ENCODE measurements around the gene TLX1.

Gene TLX1

DNA sequence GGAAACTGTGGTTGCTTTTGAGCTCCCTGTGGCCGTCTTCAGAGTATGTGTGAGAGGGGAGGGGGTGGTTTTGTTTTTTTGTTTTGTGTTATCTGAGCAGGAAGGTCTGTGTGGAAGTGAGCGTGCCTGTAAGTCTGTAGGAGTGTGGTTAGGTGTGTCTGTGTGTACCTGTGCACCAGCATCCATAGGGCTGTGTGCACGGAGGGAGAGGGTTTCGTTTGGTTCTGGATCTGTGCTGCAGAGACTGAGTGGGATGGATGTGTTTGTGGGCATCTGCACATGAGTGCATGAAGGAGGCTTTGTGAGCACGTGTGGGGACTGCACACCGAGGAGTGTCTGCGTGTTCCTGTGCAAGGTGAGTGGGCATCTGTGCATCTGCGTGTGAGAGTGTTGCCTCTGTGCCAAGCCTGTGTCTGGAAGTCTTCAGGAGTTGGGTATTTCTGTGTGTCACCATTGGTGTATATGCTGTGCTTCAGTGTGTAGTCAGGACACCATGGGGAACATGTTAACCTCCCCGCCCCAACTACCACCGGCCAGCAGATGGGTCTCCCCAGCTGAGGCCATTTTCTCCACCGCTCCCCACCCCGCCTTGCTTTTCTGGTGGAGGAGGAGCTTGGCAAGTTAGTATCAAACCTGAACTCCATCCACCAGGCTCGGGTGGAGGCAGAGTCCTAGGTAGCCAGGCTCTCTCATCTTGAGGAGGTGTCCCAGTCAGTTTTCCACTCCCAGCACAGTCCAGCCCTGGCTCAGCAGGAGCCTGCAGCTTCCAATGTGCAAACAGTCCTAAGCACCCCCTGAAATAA lies 7.1 kb upstream of the TLX1 start:
- no peak for TF ChIP-seq MAX (IDR thresholded peaks at IDR 0.05; ENCODE audit: low read depth, low read length)
- no peak for TF ChIP-seq POLR2A (IDR thresholded peaks at IDR 0.05; ENCODE audit: extremely low read depth, insufficient read length)
- no peak for TF ChIP-seq MYC (IDR thresholded peaks at IDR 0.05; ENCODE audit: low read depth, low read length)
- no peak for TF ChIP-seq CTCF (IDR thresholded peaks at IDR 0.05; ENCODE audit: low read depth, low read length)
- DNase-seq (ENCODE audit: low read depth): no peak
- no peak overlapping the region for H3K4me3 ChIP-seq (ENCODE audit: low read depth, low read length)

- H3K4me3 ChIP-seq (ENCODE audit: low read depth, low read length): no peak overlapping the region
- TF ChIP-seq MAX (IDR thresholded peaks at IDR 0.05; ENCODE audit: low read depth, low read length): no peak
- TF ChIP-seq POLR2A (IDR thresholded peaks at IDR 0.05; ENCODE audit: extremely low read depth, insufficient read length): no peak
- no peak for TF ChIP-seq CTCF (IDR thresholded peaks at IDR 0.05; ENCODE audit: low read depth, low read length)
- TF ChIP-seq MYC (IDR thresholded peaks at IDR 0.05; ENCODE audit: low read depth, low read length): no peak
- no peak for DNase-seq (ENCODE audit: low read depth)
Measured at GRCh38 chr10:101124933-101125332, 6.2 kb upstream of the TLX1 start.

DNA sequence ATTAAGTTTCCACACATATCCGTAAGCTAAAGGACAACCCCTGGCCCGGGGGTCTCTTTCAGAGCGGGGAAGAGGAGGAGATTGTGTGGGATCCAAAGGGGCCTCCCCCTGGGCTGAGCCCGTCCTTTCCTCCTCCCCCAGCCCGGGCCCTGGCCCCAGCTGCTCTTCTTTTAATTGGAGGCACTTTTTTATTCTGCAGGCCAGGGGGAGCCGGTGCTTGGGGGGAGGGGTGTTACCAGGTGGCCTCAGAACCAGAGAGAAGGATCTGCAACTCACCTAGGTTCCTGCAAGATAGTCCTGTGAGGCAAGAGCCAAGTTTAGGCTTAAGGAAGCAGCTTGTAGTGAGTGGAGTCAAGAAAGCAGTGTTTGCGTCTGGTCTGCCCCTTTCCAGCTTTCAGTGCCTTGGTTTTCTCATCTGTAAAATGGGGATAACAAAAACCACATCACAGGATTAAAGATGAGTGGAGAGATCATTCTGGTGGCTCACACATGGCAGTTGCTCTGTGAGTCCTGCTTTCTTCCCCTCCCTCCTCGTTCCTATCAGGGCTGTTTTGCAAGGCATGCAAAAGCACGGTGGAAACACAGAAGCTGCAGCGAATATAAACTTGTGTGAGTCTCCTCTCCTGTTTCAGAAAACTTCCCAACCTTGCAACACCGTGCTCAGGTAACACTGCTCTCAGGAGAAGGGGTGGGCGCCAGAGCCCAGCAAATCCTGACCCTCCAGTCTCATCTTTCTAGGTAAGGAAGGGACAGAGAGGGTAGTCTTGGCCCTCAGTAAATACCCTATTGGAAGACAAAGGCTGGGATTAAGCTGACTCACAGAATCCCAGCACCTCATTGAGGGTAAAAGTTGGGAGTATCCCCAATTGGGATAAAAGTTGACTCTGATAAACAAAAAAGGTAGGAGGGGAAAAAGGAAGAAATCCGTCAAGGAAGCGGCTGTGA lies 4.1 kb upstream of the TLX1 start:
- no peak overlapping the region for H3K4me3 ChIP-seq (ENCODE audit: low read depth, low read length)
- TF ChIP-seq MAX (IDR thresholded peaks at IDR 0.05; ENCODE audit: low read depth, low read length) (no peak), POLR2A (IDR thresholded peaks at IDR 0.05; ENCODE audit: extremely low read depth, insufficient read length) (no peak), MYC (IDR thresholded peaks at IDR 0.05; ENCODE audit: low read depth, low read length) (no peak), CTCF (IDR thresholded peaks at IDR 0.05; ENCODE audit: low read depth, low read length) (no peak)
- DNase-seq (ENCODE audit: low read depth): no peak

DNA sequence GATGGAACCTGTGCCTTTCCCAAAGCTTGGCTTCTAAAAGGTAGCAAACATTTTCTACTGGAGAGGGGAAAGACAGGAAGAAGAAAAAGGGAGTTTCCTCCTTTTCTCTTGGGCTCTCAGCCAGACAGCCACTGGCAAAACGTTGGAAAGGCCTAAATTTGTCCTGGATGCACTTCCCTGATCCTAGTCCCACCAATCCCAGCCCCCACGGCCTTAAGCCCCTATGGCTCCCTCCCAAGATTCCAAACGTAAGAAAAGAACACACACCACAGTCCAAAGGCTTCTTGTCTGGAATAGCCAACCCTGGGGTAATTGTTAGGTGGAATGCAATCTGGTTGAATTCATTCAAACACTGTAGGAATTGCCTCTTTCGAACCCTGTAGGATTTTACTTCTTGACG lies 959 bp upstream of the TLX1 start:
- no peak for TF ChIP-seq MAX (IDR thresholded peaks at IDR 0.05; ENCODE audit: low read depth, low read length)
- no peak for TF ChIP-seq POLR2A (IDR thresholded peaks at IDR 0.05; ENCODE audit: extremely low read depth, insufficient read length)
- no peak for TF ChIP-seq MYC (IDR thresholded peaks at IDR 0.05; ENCODE audit: low read depth, low read length)
- no peak overlapping the region for H3K4me3 ChIP-seq (ENCODE audit: low read depth, low read length)
- no peak for DNase-seq (ENCODE audit: low read depth)

DNA sequence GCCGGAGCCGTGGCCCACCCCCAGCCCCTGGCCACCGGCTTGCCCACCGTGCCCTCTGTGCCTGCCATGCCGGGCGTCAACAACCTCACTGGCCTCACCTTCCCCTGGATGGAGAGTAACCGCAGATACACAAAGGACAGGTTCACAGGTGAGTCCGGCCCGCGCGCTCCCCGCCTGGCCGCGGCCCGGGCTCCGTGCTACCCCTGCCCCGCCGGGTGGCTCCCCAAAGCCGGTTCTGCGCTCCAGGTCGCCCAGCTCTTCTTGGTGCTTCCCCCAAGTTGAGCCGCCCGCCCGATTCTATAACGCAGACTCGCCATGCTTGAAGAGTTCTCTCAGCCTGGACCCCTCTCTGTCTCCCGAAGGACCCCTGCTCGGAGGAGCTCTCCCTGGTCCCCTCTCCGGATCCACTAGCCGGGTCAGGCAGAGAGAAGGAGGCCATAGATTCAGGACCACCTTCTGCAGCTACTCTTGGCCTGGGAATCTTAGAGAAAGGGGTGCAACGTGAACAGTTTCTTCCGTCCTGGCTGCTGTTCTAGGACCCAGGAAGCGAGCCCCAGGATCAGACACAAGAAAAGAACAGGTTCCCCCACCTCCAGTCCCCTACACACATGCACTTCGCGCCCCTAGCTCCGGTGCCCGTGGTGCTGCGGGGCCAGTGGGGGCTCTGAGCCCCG lies 999 bp downstream of the TLX1 start:
- DNase-seq (ENCODE audit: low read depth): no peak

More for the DNA sequence above, 999 bp downstream of the TLX1 start:
- no peak for TF ChIP-seq MAX (IDR thresholded peaks at IDR 0.05; ENCODE audit: low read depth, low read length)
- TF ChIP-seq MYC (IDR thresholded peaks at IDR 0.05; ENCODE audit: low read depth, low read length): no peak
- no peak for TF ChIP-seq CTCF (IDR thresholded peaks at IDR 0.05; ENCODE audit: low read depth, low read length)
- no peak for TF ChIP-seq POLR2A (IDR thresholded peaks at IDR 0.05; ENCODE audit: extremely low read depth, insufficient read length)
- H3K4me3 ChIP-seq (ENCODE audit: low read depth, low read length): no peak overlapping the region

Measured in NB4 (cell line).